ENCODE results near the gene HSPA2.
A peak's percentile ranks its signal among the peaks of the same experiment; 100 is the strongest.

Gene HSPA2

DNA sequence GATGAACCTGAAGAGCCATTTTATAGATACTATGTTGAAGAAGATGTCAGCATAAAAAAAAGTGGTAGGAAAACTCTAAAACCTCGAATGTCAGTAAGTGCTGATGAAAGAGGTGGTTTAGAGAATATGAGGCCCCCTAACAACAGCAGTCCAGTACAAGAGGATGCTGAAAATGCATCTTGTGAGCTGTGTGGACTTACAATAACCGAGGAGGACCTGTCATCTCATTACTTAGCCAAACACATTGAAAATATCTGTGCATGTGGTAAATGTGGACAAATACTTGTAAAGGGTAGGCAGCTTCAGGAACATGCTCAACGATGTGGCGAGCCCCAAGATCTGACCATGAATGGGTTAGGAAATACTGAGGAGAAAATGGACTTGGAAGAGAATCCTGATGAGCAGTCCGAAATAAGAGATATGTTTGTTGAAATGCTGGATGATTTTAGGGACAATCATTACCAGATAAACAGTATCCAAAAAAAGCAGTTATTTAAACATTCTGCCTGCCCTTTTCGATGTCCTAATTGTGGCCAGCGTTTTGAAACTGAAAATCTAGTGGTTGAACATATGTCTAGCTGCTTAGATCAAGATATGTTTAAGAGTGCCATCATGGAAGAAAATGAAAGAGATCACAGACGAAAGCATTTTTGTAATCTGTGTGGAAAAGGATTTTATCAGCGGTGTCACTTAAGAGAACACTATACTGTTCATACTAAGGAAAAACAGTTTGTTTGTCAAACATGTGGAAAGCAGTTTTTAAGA, 17.8 kb upstream of the HSPA2 start:
- Histone ChIP-seq H3K27ac (ENCODE audit: low read depth, low read length) (no peak overlapping the region), H3K4me3 (ENCODE audit: low read length) (no peak overlapping the region), H3K27me3 (ENCODE audit: control insufficient read depth, insufficient read depth, low read length) (no peaks in the 10 kb centered on the region), H3K36me3 (ENCODE audit: control insufficient read depth, insufficient read depth, low read length) (no peaks in the 10 kb centered on the region), H3K4me1 (ENCODE audit: control insufficient read depth, insufficient read depth, low read length) (no peaks in the 10 kb centered on the region), H3K9ac (ENCODE audit: low read length) (no peak overlapping the region)

DNA sequence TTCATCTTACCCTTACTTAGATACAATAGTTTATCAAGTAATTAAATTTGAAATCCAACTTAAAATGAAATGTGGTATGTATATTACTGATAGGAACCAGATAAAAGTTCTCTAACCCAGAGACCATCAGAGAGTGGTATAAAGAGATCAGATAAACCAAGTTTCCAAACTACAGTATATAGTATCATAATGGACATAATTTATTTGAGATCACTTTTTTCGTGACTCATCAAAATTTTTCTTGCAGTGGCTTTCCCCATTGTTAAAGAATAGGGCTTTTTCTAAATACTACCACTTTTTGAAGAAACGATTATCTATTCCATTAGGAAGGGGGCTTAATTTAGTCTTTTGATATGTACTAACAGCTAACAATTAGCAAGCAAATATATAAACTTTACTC, 15.2 kb upstream of the HSPA2 start:
- no peak overlapping the region for H3K9ac ChIP-seq (ENCODE audit: low read length)
- H3K36me3 ChIP-seq (ENCODE audit: control insufficient read depth, insufficient read depth, low read length) = no peaks in the 10 kb centered on the region
- no peaks in the 10 kb centered on the region for H3K27me3 ChIP-seq (ENCODE audit: control insufficient read depth, insufficient read depth, low read length)
- no peaks in the 10 kb centered on the region for H3K4me1 ChIP-seq (ENCODE audit: control insufficient read depth, insufficient read depth, low read length)
- H3K27ac ChIP-seq (ENCODE audit: low read depth, low read length) = no peak overlapping the region
- no peak overlapping the region for H3K4me3 ChIP-seq (ENCODE audit: low read length)

- H3K27ac ChIP-seq (ENCODE audit: low read depth, low read length) = no peak overlapping the region
- no peaks in the 10 kb centered on the region for H3K27me3 ChIP-seq (ENCODE audit: control insufficient read depth, insufficient read depth, low read length)
- H3K36me3 ChIP-seq (ENCODE audit: control insufficient read depth, insufficient read depth, low read length) = no peaks in the 10 kb centered on the region
- H3K4me1 ChIP-seq (ENCODE audit: control insufficient read depth, insufficient read depth, low read length) = no peaks in the 10 kb centered on the region
- no peak overlapping the region for H3K9ac ChIP-seq (ENCODE audit: low read length)
- H3K4me3 ChIP-seq (ENCODE audit: low read length) = no peak overlapping the region
Observed at GRCh38 chr14:64531567-64531966, 9.0 kb upstream of the HSPA2 start.

GRCh38 chr14:64536488-64537245, 3.9 kb upstream of the HSPA2 start:
- Histone ChIP-seq H3K27ac (ENCODE audit: low read depth, low read length) (no peak overlapping the region), H3K27me3 (ENCODE audit: control insufficient read depth, insufficient read depth, low read length) (no peaks in the 10 kb centered on the region), H3K36me3 (ENCODE audit: control insufficient read depth, insufficient read depth, low read length) (no peaks in the 10 kb centered on the region), H3K9ac (ENCODE audit: low read length) (no peak overlapping the region), H3K4me3 (ENCODE audit: low read length) (no peak overlapping the region), H3K4me1 (ENCODE audit: control insufficient read depth, insufficient read depth, low read length) (no peaks in the 10 kb centered on the region)

DNA sequence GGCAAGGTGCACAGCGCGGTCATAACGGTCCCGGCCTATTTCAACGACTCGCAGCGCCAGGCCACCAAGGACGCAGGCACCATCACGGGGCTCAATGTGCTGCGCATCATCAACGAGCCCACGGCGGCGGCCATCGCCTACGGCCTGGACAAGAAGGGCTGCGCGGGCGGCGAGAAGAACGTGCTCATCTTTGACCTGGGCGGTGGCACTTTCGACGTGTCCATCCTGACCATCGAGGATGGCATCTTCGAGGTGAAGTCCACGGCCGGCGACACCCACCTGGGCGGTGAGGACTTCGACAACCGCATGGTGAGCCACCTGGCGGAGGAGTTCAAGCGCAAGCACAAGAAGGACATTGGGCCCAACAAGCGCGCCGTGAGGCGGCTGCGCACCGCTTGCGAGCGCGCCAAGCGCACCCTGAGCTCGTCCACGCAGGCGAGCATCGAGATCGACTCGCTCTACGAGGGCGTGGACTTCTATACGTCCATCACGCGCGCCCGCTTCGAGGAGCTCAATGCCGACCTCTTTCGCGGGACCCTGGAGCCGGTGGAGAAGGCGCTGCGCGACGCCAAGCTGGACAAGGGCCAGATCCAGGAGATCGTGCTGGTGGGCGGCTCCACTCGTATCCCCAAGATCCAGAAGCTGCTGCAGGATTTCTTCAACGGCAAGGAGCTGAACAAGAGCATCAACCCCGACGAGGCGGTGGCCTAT, 875 bp downstream of the HSPA2 start:
- Histone ChIP-seq H3K36me3 (ENCODE audit: control insufficient read depth, insufficient read depth, low read length) (no peaks in the 10 kb centered on the region), H3K4me3 (ENCODE audit: low read length) (peak overlapping the region; percentile 72), H3K9ac (ENCODE audit: low read length) (no peak overlapping the region), H3K4me1 (ENCODE audit: control insufficient read depth, insufficient read depth, low read length) (no peaks in the 10 kb centered on the region), H3K27ac (ENCODE audit: low read depth, low read length) (peak overlapping the region; percentile 75), H3K27me3 (ENCODE audit: control insufficient read depth, insufficient read depth, low read length) (no peaks in the 10 kb centered on the region)

DNA sequence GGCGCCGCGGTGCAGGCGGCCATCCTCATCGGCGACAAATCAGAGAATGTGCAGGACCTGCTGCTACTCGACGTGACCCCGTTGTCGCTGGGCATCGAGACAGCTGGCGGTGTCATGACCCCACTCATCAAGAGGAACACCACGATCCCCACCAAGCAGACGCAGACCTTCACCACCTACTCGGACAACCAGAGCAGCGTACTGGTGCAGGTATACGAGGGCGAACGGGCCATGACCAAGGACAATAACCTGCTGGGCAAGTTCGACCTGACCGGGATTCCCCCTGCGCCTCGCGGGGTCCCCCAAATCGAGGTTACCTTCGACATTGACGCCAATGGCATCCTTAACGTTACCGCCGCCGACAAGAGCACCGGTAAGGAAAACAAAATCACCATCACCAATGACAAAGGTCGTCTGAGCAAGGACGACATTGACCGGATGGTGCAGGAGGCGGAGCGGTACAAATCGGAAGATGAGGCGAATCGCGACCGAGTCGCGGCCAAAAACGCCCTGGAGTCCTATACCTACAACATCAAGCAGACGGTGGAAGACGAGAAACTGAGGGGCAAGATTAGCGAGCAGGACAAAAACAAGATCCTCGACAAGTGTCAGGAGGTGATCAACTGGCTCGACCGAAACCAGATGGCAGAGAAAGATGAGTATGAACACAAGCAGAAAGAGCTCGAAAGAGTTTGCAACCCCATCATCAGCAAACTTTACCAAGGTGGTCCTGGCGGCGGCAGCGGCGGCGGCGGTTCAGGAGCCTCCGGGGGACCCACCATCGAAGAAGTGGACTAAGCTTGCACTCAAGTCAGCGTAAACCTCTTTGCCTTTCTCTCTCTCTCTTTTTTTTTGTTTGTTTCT, 1.7 kb downstream of the HSPA2 start:
- no peak overlapping the region for H3K9ac ChIP-seq (ENCODE audit: low read length)
- no peaks in the 10 kb centered on the region for H3K27me3 ChIP-seq (ENCODE audit: control insufficient read depth, insufficient read depth, low read length)
- peak overlapping the region; percentile 75 for H3K27ac ChIP-seq (ENCODE audit: low read depth, low read length)
- no peaks in the 10 kb centered on the region for H3K36me3 ChIP-seq (ENCODE audit: control insufficient read depth, insufficient read depth, low read length)
- peak overlapping the region; percentile 72 for H3K4me3 ChIP-seq (ENCODE audit: low read length)
- no peaks in the 10 kb centered on the region for H3K4me1 ChIP-seq (ENCODE audit: control insufficient read depth, insufficient read depth, low read length)

DNA sequence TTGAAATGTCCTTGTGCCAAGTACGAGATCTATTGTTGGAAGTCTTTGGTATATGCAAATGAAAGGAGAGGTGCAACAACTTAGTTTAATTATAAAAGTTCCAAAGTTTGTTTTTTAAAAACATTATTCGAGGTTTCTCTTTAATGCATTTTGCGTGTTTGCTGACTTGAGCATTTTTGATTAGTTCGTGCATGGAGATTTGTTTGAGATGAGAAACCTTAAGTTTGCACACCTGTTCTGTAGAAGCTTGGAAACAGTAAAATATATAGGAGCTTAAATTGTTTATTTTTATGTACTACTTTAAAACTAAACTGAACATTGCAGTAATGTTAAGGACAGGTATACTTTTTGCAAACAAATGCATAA, 2.3 kb downstream of the HSPA2 start:
- peak overlapping the region; percentile 75 for H3K27ac ChIP-seq (ENCODE audit: low read depth, low read length)
- peak overlapping the region; percentile 72 for H3K4me3 ChIP-seq (ENCODE audit: low read length)
- no peaks in the 10 kb centered on the region for H3K4me1 ChIP-seq (ENCODE audit: control insufficient read depth, insufficient read depth, low read length)
- no peaks in the 10 kb centered on the region for H3K36me3 ChIP-seq (ENCODE audit: control insufficient read depth, insufficient read depth, low read length)
- no peaks in the 10 kb centered on the region for H3K27me3 ChIP-seq (ENCODE audit: control insufficient read depth, insufficient read depth, low read length)
- H3K9ac ChIP-seq (ENCODE audit: low read length) = no peak overlapping the region

- peaks cover 2% of the 10 kb centered on the region for H3K4me1 ChIP-seq (ENCODE audit: control insufficient read depth, insufficient read depth, low read length)
- H3K9ac ChIP-seq (ENCODE audit: low read length) = no peak overlapping the region
- no peak overlapping the region for H3K4me3 ChIP-seq (ENCODE audit: low read length)
- H3K36me3 ChIP-seq (ENCODE audit: control insufficient read depth, insufficient read depth, low read length) = no peaks in the 10 kb centered on the region
- no peak overlapping the region for H3K27ac ChIP-seq (ENCODE audit: low read depth, low read length)
- H3K27me3 ChIP-seq (ENCODE audit: control insufficient read depth, insufficient read depth, low read length) = no peaks in the 10 kb centered on the region
Observed at GRCh38 chr14:64544607-64545312, 4.2 kb downstream of the HSPA2 start.

DNA sequence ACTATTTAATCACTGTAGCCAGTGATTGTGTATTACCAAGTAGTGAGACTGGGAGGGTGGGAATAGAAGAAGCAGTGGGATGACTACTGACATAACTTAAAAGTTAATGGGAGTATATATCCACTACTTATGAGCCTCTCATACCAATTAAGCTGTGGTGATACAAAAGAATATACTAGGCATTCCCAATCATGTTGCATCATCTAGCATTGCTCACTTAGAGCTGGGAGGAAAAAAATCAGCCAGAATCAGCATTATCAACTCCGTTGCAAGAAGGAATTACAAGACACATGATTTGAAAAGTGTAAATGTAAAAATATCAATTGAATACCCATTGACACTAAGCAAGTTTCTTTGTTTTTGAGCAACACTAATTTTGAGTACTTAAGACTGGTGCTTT, 8.5 kb downstream of the HSPA2 start:
- H3K27me3 ChIP-seq (ENCODE audit: control insufficient read depth, insufficient read depth, low read length) = no peaks in the 10 kb centered on the region
- H3K4me3 ChIP-seq (ENCODE audit: low read length) = no peak overlapping the region
- H3K36me3 ChIP-seq (ENCODE audit: control insufficient read depth, insufficient read depth, low read length) = no peaks in the 10 kb centered on the region
- peaks cover 2% of the 10 kb centered on the region for H3K4me1 ChIP-seq (ENCODE audit: control insufficient read depth, insufficient read depth, low read length)
- H3K9ac ChIP-seq (ENCODE audit: low read length) = no peak overlapping the region
- no peak overlapping the region for H3K27ac ChIP-seq (ENCODE audit: low read depth, low read length)

GRCh38 chr14:64549791-64550620, 9.5 kb downstream of the HSPA2 start, which contains the start of gene PPP1R36:
TSS of gene PPP1R36 (plus strand) at chr14:64549961. CDS start at chr14:64549998, 37 bp downstream.
- Histone ChIP-seq H3K36me3 (ENCODE audit: control insufficient read depth, insufficient read depth, low read length) (no peaks in the 10 kb centered on the region), H3K27ac (ENCODE audit: low read depth, low read length) (peak within 1 kb of the TSS; percentile 40), H3K4me1 (ENCODE audit: control insufficient read depth, insufficient read depth, low read length) (peaks cover 2% of the 10 kb centered on the region), H3K27me3 (ENCODE audit: control insufficient read depth, insufficient read depth, low read length) (no peaks in the 10 kb centered on the region), H3K9ac (ENCODE audit: low read length) (peak within 1 kb of the TSS; percentile 40), H3K4me3 (ENCODE audit: low read length) (peak within 1 kb of the TSS; percentile 69)
